Panc1 (cell line): ENCODE measurements around the gene FIGNL2. TPM values are rescaled to one million over a fixed set of nuclear protein-coding genes. Genes with fewer than 3 reads are reported as not detected.

Experiments used
- ATAC-seq: fragments of 200-7000 bp; cut with Tn5 transposase; 2 replicates; pipeline ENCODE4 v1.9.1; 2020; ENCODE audit warnings: mild to moderate bottlenecking, moderate library complexity
- BruUV-seq: library from RNA; stranded (reverse); fragments of 400-500 nt; replicated peaks from 2 replicates; lab custom pipeline; 2021; lab: Mats Ljungman, UMichigan
- CTCF ChIA-PET: fragments of 300-600 bp; sonication (Branson Sonifier 250); formaldehyde crosslinking; loops from one replicate; lab custom pipeline; 2022; ENCODE audit warnings: antibody characterized with exemption; lab: Charles Lee
- POLR2A ChIA-PET: fragments of 300-600 bp; sonication (Branson Sonifier 250); formaldehyde crosslinking; loops from one replicate; lab custom pipeline; 2022; ENCODE audit warnings: antibody characterized with exemption; lab: Charles Lee
- DNase-seq: peaks from one replicate; pipeline ENCODE4 v3.0.0-alpha.2; 2010; ENCODE audit warnings: low read depth, low spot score
- H3K27ac ChIP-seq: 2 replicates; pipeline ENCODE4 v1.5.1; 2011; ENCODE audit warnings: mild to moderate bottlenecking, low read length, inconsistent platforms
- H3K27me3 ChIP-seq: fragments of 200-500 bp; sonication (Bioruptor generic); 2 replicates; pipeline ENCODE4 v1.6.0; 2014; ENCODE audit warnings: low read length, inconsistent platforms; ENCODE audit not compliant: control insufficient read depth, insufficient read depth
- H3K36me3 ChIP-seq: fragments of 200-500 bp; sonication (Bioruptor generic); 2 replicates; pipeline ENCODE4 v1.5.1; 2014; ENCODE audit warnings: inconsistent platforms, mild to moderate bottlenecking, low read length, moderate library complexity; ENCODE audit not compliant: control insufficient read depth, insufficient read depth
- H3K4me1 ChIP-seq: 2 replicates; pipeline ENCODE4 v1.5.1; 2011; ENCODE audit warnings: inconsistent platforms, mild to moderate bottlenecking, low read length, moderate library complexity; ENCODE audit not compliant: control insufficient read depth, insufficient read depth
- H3K4me3 ChIP-seq, 2 experiments: 2 replicates each; pipeline ENCODE4 v1.5.1; 2011 to 2012; ENCODE audit warnings: low read depth in 2 of 2, low read length in 2 of 2, mild to moderate bottlenecking in 2 of 2, inconsistent platforms in 1 of 2, moderate library complexity in 1 of 2
- H3K9me3 ChIP-seq: fragments of 200-500 bp; sonication (Bioruptor generic); 2 replicates; pipeline ENCODE4 v1.5.1; 2014; ENCODE audit warnings: low read depth, mild to moderate bottlenecking, inconsistent platforms, low read length, moderate library complexity; ENCODE audit not compliant: control insufficient read depth, insufficient read depth
- CTCF ChIP-seq: fragments of 450-650 bp; IDR thresholded peaks from 2 replicates; pipeline ENCODE4 v1.5.1; 2017; ENCODE audit warnings: mild to moderate bottlenecking
- POLR2AphosphoS5 ChIP-seq: IDR thresholded peaks from 2 replicates; pipeline ENCODE4 v1.6.1; 2012; ENCODE audit warnings: mild to moderate bottlenecking, low read depth, low read length, moderate library complexity
- REST ChIP-seq, 2 experiments: IDR thresholded peaks; 2 replicates each; pipeline ENCODE4 v1.6.1; 2011 to 2012; ENCODE audit warnings: low read depth in 2 of 2, control low read depth in 1 of 2, low read length in 1 of 2, mild to moderate bottlenecking in 1 of 2, moderate library complexity in 1 of 2; ENCODE audit not compliant: insufficient read depth in 1 of 2
- SIN3A ChIP-seq: IDR thresholded peaks from 2 replicates; pipeline ENCODE4 v1.6.1; 2012; ENCODE audit warnings: low read depth, mild to moderate bottlenecking, low read length, moderate library complexity, borderline replicate concordance; ENCODE audit not compliant: insufficient read depth
- TCF7L2 ChIP-seq: IDR thresholded peaks from 2 replicates; pipeline ENCODE4 v1.6.1; 2011; ENCODE audit warnings: mild to moderate bottlenecking, low read depth, low read length, inconsistent platforms
- in situ Hi-C: cut with HindIII; loops from 2 replicates; pipeline ENCODE4 v1.10.0; 2016; ENCODE audit warnings: low sequenced_read_pairs, low pct_unique_long_range_greater_than_20kb
- intact Hi-C: fragments of 100-400 bp; cut with micrococcal nuclease; formaldehyde crosslinking; loops from one replicate; pipeline ENCODE4 v1.10.0; 2022; ENCODE audit not compliant: unreplicated experiment
- total RNA-seq: library from RNA; stranded (reverse); gene quantifications from one replicate; pipeline ENCODE4 v1.2.1, GENCODE V29; 2021; ENCODE audit not compliant: unreplicated experiment

Gene FIGNL2
- total RNA-seq, 1 experiment from 2014 or later = 0.23 TPM

GRCh38 chr12:51771008-51771407 lies 77.5 kb downstream of the FIGNL2 start:
- DNase-seq = no peak
- H3K4me1 ChIP-seq = no peaks in the 10 kb centered on the region
- no peak for TF ChIP-seq TCF7L2
- TF ChIP-seq POLR2AphosphoS5 = no peak
- no peak for TF ChIP-seq REST (IDR thresholded peaks at IDR 0.05; ENCODE audit: insufficient read depth in 1 of 2, low read depth in 2 of 2, low read length in 1 of 2)
- TF ChIP-seq CTCF = no peak
- no peak for TF ChIP-seq SIN3A
- POLR2A ChIA-PET = no interaction called here
- no peak overlapping the region for H3K4me3 ChIP-seq
- H3K36me3 ChIP-seq = no peaks in the 10 kb centered on the region
- no peak overlapping the region for H3K27ac ChIP-seq
- intact Hi-C loops (no loop called here), in situ Hi-C loops (no loop called here)
- H3K27me3 ChIP-seq = no peaks in the 10 kb centered on the region
- BruUV-seq = no TSS peak
- no peaks in the 10 kb centered on the region for H3K9me3 ChIP-seq
- CTCF ChIA-PET = interaction anchor here (0.8 kb wide), 1 partner anchor 239 kb away, joined by 3 read pairs; no protein-coding TSS in a partner anchor
- no peak for ATAC-seq

Other genes starting within 250 kb of the FIGNL2 start
- 0.21 TPM for gene ANKRD33, start 39.4 kb upstream of the FIGNL2 start, total RNA-seq
- 0.36 TPM for gene ACVRL1, start 58.8 kb upstream of the FIGNL2 start, total RNA-seq
- gene ACVR1B, start 103.0 kb upstream of the FIGNL2 start, total RNA-seq = 23.0 TPM
- 0.82 TPM for gene TAMALIN, start 158.2 kb upstream of the FIGNL2 start, total RNA-seq
- gene NR4A1, start 202.7 kb upstream of the FIGNL2 start, total RNA-seq = 2.0 TPM
- 64.9 TPM for gene ATG101, start 221.3 kb upstream of the FIGNL2 start, total RNA-seq
- not detected for gene SMIM41, start 231.0 kb upstream of the FIGNL2 start, total RNA-seq